ENCODE results near the gene CEP70.

Gene CEP70

GRCh38 chr3:138469874-138470273 is 124.2 kb downstream of the CEP70 start:
- TF ChIP-seq ZFP30 (CRISPR knock-in tag; IDR thresholded peaks at IDR 0.05) (no peak), POU6F1 (CRISPR knock-in tag; IDR thresholded peaks at IDR 0.05; ENCODE audit: borderline replicate concordance, low read depth) (no peak), TOX (CRISPR knock-in tag; IDR thresholded peaks at IDR 0.05; ENCODE audit: borderline replicate concordance) (no peak), ZNF8 (CRISPR knock-in tag; IDR thresholded peaks at IDR 0.05) (no peak), CREB5 (CRISPR knock-in tag; IDR thresholded peaks at IDR 0.05; ENCODE audit: low read depth) (no peak), ESRRG (CRISPR knock-in tag; IDR thresholded peaks at IDR 0.05) (no peak), RARB (CRISPR knock-in tag; IDR thresholded peaks at IDR 0.05) (no peak), ZFP3 (CRISPR knock-in tag; IDR thresholded peaks at IDR 0.05) (no peak), OSR1 (CRISPR knock-in tag; IDR thresholded peaks at IDR 0.05) (no peak), ARNTL (CRISPR knock-in tag; IDR thresholded peaks at IDR 0.05; ENCODE audit: borderline replicate concordance, low read depth) (no peak)

GRCh38 chr3:138468886-138469285 is 125.2 kb downstream of the CEP70 start:
- no peak for ATAC-seq
- TF ChIP-seq ZNF565 (CRISPR knock-in tag; conservative IDR thresholded peaks at IDR 0.05; ENCODE audit: low read depth): no peak
- no peak for TF ChIP-seq ZNF8 (CRISPR knock-in tag; IDR thresholded peaks at IDR 0.05)
- TF ChIP-seq ZFP30 (CRISPR knock-in tag; IDR thresholded peaks at IDR 0.05): no peak
- TF ChIP-seq ZFP3 (CRISPR knock-in tag; IDR thresholded peaks at IDR 0.05): no peak
- no peak for TF ChIP-seq RARB (CRISPR knock-in tag; IDR thresholded peaks at IDR 0.05)
- TF ChIP-seq GLIS3 (CRISPR knock-in tag; IDR thresholded peaks at IDR 0.05): no peak
- TF ChIP-seq PATZ1 (CRISPR knock-in tag; IDR thresholded peaks at IDR 0.05; ENCODE audit: borderline replicate concordance): no peak
- no peak for TF ChIP-seq ARNTL (CRISPR knock-in tag; IDR thresholded peaks at IDR 0.05; ENCODE audit: borderline replicate concordance, low read depth)
- no peak for TF ChIP-seq OSR1 (CRISPR knock-in tag; IDR thresholded peaks at IDR 0.05)
- no peak for TF ChIP-seq TCF4 (CRISPR knock-in tag; IDR thresholded peaks at IDR 0.05; ENCODE audit: borderline replicate concordance)
- no peak for TF ChIP-seq CSRNP3 (CRISPR knock-in tag; IDR thresholded peaks at IDR 0.05)
- no peak for TF ChIP-seq SNAI2 (CRISPR knock-in tag; IDR thresholded peaks at IDR 0.05)
- no peak for TF ChIP-seq TSHZ2 (CRISPR knock-in tag; IDR thresholded peaks at IDR 0.05)
- no peak for TF ChIP-seq BACH2 (CRISPR knock-in tag; IDR thresholded peaks at IDR 0.05; ENCODE audit: borderline replicate concordance)

More at GRCh38 chr3:138469874-138470273, 124.2 kb downstream of the CEP70 start:
- ATAC-seq: no peak

GRCh38 chr3:138468451-138468850 is 125.6 kb downstream of the CEP70 start:
- TF ChIP-seq GLIS3 (CRISPR knock-in tag; IDR thresholded peaks at IDR 0.05): no peak
- TF ChIP-seq ZNF8 (CRISPR knock-in tag; IDR thresholded peaks at IDR 0.05): no peak
- TF ChIP-seq PATZ1 (CRISPR knock-in tag; IDR thresholded peaks at IDR 0.05; ENCODE audit: borderline replicate concordance): no peak
- TF ChIP-seq CSRNP3 (CRISPR knock-in tag; IDR thresholded peaks at IDR 0.05): no peak
- no peak for TF ChIP-seq ZFP30 (CRISPR knock-in tag; IDR thresholded peaks at IDR 0.05)
- TF ChIP-seq RARB (CRISPR knock-in tag; IDR thresholded peaks at IDR 0.05): no peak
- no peak for TF ChIP-seq ZFP3 (CRISPR knock-in tag; IDR thresholded peaks at IDR 0.05)
- no peak for TF ChIP-seq PPARA (CRISPR knock-in tag; IDR thresholded peaks at IDR 0.05; ENCODE audit: borderline replicate concordance)
- no peak for TF ChIP-seq SNAI2 (CRISPR knock-in tag; IDR thresholded peaks at IDR 0.05)
- no peak for TF ChIP-seq ISL1 (CRISPR knock-in tag; IDR thresholded peaks at IDR 0.05)
- no peak for TF ChIP-seq TCF4 (CRISPR knock-in tag; IDR thresholded peaks at IDR 0.05; ENCODE audit: borderline replicate concordance)
- no peak for TF ChIP-seq CSDC2 (CRISPR knock-in tag; IDR thresholded peaks at IDR 0.05)
- TF ChIP-seq ZC3H10 (CRISPR knock-in tag; IDR thresholded peaks at IDR 0.05): no peak
- TF ChIP-seq CREB5 (CRISPR knock-in tag; IDR thresholded peaks at IDR 0.05; ENCODE audit: low read depth): no peak
- ATAC-seq: no peak
